GM06990 (cell line): ENCODE data around the gene CAMK2B.
A peak's percentile ranks its signal among the peaks of the same experiment; 100 is the strongest.

Experiments used
- DNase-seq: peaks from one replicate; pipeline ENCODE4 v3.0.0-alpha.2; 2011; ENCODE audit not compliant: insufficient read length; ENCODE audit errors: extremely low read depth
- H3K27me3 ChIP-seq: replicated peaks from 2 replicates; pipeline ENCODE4 v1.6.0; 2011; ENCODE audit warnings: low read length; ENCODE audit not compliant: control insufficient read depth, insufficient read depth
- H3K36me3 ChIP-seq: 2 replicates; pipeline ENCODE4 v1.5.1; 2011; ENCODE audit warnings: low read length; ENCODE audit not compliant: control insufficient read depth, insufficient read depth
- H3K4me3 ChIP-seq: replicated peaks from 2 replicates; pipeline ENCODE4 v1.5.1; 2011; ENCODE audit warnings: low read depth, mild to moderate bottlenecking, control low read depth, low read length
- CTCF ChIP-seq: IDR thresholded peaks from 2 replicates; pipeline ENCODE4 v1.5.1; 2011; ENCODE audit warnings: low read length, control low read depth, mild to moderate bottlenecking, inconsistent platforms; ENCODE audit not compliant: insufficient read depth, poor library complexity, severe bottlenecking

CAMK2B gene

GRCh38 chr7:44307905-44308595 lies 17.3 kb downstream of the CAMK2B start:
- no peak for DNase-seq
- Histone ChIP-seq H3K4me3 (no peak overlapping the region), H3K36me3 (no peaks in the 10 kb centered on the region), H3K27me3 (no peaks in the 10 kb centered on the region; the same call in 1 of the 2 replicates)
- TF ChIP-seq CTCF = no peak

- peak; percentile 46 for TF ChIP-seq CTCF
These were observed 18.0 kb downstream of the CAMK2B start for GRCh38 chr7:44307301-44307900.

GRCh38 chr7:44306606-44307005 lies 18.8 kb downstream of the CAMK2B start:
- no peak for DNase-seq
- no peak overlapping the region for H3K4me3 ChIP-seq
- no peak for TF ChIP-seq CTCF
- H3K36me3 ChIP-seq = no peaks in the 10 kb centered on the region
- H3K27me3 ChIP-seq = no peaks in the 10 kb centered on the region; the same call in 1 of the 2 replicates

More at GRCh38 chr7:44307301-44307900, 18.0 kb downstream of the CAMK2B start:
- no peaks in the 10 kb centered on the region; the same call in 1 of the 2 replicates for H3K27me3 ChIP-seq
- no peaks in the 10 kb centered on the region for H3K36me3 ChIP-seq
- no peak for DNase-seq
- no peak overlapping the region for H3K4me3 ChIP-seq

- Histone ChIP-seq H3K36me3 (no peaks in the 10 kb centered on the region), H3K4me3 (no peak overlapping the region), H3K27me3 (no peaks in the 10 kb centered on the region; the same call in 1 of the 2 replicates)
- no peak for TF ChIP-seq CTCF
- DNase-seq = no peak
These were observed 19.6 kb downstream of the CAMK2B start for GRCh38 chr7:44305564-44306507.

- Histone ChIP-seq H3K36me3 (no peaks in the 10 kb centered on the region), H3K4me3 (no peak overlapping the region), H3K27me3 (peaks cover 6% of the 10 kb centered on the region)
- DNase-seq = no peak
- no peak for TF ChIP-seq CTCF
These were observed 30.9 kb downstream of the CAMK2B start for GRCh38 chr7:44294325-44295069.
